Vagina (tissue), 2 donors: ENCODE data around the gene ARHGEF17. TPM values are rescaled to one million over a fixed set of nuclear protein-coding genes. Genes with fewer than 3 reads are reported as not detected.
"Not testable (repeated sequence)": the region's sequence is repeated elsewhere in the genome, so short reads cannot be mapped to it uniquely, and the experiment has no call there.

Experiments used
- DNase-seq, 2 donors: peaks; one replicate each; pipeline ENCODE4 v3.0.0-alpha.2; 2017; ENCODE audit errors: extremely low spot score in 2 of 2
- H3K27ac ChIP-seq: fragments of 200-600 bp; sonication (generic); one replicate; pipeline ENCODE4 v1.5.1; 2019
- H3K27me3 ChIP-seq: fragments of 200-600 bp; sonication (generic); one replicate; pipeline ENCODE4 v1.5.1; 2019
- H3K36me3 ChIP-seq, 2 donors: fragments of 200-600 bp; sonication (generic); one replicate each; pipeline ENCODE4 v1.5.1; 2017 to 2019
- H3K4me1 ChIP-seq: fragments of 200-600 bp; sonication (generic); one replicate; pipeline ENCODE4 v1.5.1; 2019
- H3K4me3 ChIP-seq, 2 donors: fragments of 200-600 bp; sonication (generic); 1 replicate in 1 of 2; 2 replicates in 1 of 2; pipeline ENCODE4 v1.5.1; 2016 to 2019
- H3K9me3 ChIP-seq: fragments of 200-600 bp; sonication (generic); one replicate; pipeline ENCODE4 v1.5.1; 2019
- POLR2A ChIP-seq, 2 donors: fragments of 450-650 bp; IDR thresholded peaks; one replicate each; pipeline ENCODE4 v1.6.1; 2017; ENCODE audit warnings: antibody characterized with exemption in 2 of 2, mild to moderate bottlenecking in 2 of 2, moderate library complexity in 2 of 2
- POLR2AphosphoS5 ChIP-seq, 2 donors: sonication (generic); formaldehyde crosslinking; IDR thresholded peaks; one replicate each; pipeline ENCODE4 v1.9.0; 2017; ENCODE audit warnings: antibody characterized with exemption in 2 of 2, mild to moderate bottlenecking in 2 of 2, low read depth in 1 of 2; ENCODE audit not compliant: insufficient read depth in 1 of 2
- intact Hi-C: fragments of 100-400 bp; cut with DNase I; formaldehyde crosslinking; loops from one replicate; pipeline ENCODE4 v1.15.1; 2023
- total RNA-seq: library from RNA; depleted of rRNA; stranded (reverse); fragments of >200 nt; gene quantifications from one replicate; pipeline ENCODE4 v1.2.3, GENCODE V29; 2016
- TF ChIP-seq, protein P1 (sequence below), 3 experiments: fragments of 450-650 bp in 2 of 3; fragments of 200-600 bp in 1 of 3; sonication (generic) in 1 of 3; IDR thresholded peaks; one replicate each; pipeline ENCODE4 v1.5.1; 2017 to 2019; ENCODE audit warnings: antibody characterized with exemption in 3 of 3, mild to moderate bottlenecking in 2 of 3, moderate library complexity in 2 of 3

Gene ARHGEF17
- total RNA-seq, 1 donor from 2014 or later = 32.9 TPM

DNA sequence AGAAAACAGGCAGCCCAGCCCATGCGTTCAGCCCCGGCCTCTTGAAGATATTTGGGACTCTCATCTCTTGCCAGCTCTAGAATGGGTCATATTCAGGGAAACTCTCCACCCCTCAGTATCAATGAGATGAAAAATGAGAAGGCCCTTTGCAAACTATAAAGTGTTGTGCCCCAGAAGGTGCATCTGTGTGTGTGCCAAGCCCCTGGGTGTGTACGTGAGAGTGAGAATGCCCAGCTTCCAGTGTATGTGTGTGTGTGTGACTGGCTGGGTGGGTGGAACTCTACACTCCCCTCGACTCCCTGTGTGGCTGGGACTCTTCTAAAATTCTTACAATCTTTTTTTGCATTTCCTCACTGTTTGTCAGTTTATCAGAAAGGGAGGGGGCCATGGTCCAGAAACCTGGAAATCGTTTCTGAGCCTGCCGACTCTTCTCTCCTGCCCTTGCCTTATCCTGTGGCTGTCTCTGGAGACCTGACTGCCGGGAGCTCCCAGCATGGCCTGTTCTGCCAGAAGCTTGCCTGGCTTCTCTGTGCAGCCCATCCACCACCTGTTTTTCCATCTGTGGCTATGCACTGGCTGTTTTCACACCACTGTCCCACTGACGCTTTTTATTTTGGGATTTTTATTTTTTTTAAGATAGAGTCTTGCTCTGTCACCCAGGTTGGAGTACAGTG lies 34.7 kb upstream of the ARHGEF17 start:
- DNase-seq = no peak
- H3K4me3 ChIP-seq = no peak overlapping the region
- intact Hi-C loops = no loop called here
- TF ChIP-seq, protein P1, sequence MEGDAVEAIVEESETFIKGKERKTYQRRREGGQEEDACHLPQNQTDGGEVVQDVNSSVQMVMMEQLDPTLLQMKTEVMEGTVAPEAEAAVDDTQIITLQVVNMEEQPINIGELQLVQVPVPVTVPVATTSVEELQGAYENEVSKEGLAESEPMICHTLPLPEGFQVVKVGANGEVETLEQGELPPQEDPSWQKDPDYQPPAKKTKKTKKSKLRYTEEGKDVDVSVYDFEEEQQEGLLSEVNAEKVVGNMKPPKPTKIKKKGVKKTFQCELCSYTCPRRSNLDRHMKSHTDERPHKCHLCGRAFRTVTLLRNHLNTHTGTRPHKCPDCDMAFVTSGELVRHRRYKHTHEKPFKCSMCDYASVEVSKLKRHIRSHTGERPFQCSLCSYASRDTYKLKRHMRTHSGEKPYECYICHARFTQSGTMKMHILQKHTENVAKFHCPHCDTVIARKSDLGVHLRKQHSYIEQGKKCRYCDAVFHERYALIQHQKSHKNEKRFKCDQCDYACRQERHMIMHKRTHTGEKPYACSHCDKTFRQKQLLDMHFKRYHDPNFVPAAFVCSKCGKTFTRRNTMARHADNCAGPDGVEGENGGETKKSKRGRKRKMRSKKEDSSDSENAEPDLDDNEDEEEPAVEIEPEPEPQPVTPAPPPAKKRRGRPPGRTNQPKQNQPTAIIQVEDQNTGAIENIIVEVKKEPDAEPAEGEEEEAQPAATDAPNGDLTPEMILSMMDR (IDR thresholded peaks at IDR 0.05) = no peak
- TF ChIP-seq POLR2AphosphoS5 (IDR thresholded peaks at IDR 0.05; ENCODE audit: insufficient read depth in 1 of 2, low read depth in 1 of 2) = no peak
- no peak for TF ChIP-seq POLR2A (IDR thresholded peaks at IDR 0.05)
- no peak overlapping the region for H3K27ac ChIP-seq
- H3K9me3 ChIP-seq = no peaks in the 10 kb centered on the region
- H3K27me3 ChIP-seq = no peaks in the 10 kb centered on the region
- H3K36me3 ChIP-seq = no peaks in the 10 kb centered on the region
- H3K4me1 ChIP-seq = no peaks in the 10 kb centered on the region

DNA sequence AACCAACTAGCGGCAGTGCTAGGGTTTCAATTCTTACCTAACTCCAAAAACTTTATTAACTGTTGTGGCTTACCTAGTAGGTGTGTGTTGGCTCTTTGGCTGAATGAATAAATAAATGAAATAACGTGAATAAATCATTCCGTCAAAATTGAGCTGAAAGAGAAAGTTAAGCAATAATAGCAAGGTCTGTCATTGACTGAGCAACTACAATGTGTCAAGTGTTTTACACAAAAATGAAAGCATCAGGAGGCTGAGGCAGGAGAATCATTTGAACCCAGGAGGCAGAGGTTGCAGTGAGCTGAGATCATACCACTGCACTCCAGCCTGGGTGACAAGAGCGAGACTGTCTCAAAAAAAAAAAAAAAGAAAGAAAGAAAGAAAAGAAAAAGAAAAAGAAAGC lies 33.9 kb upstream of the ARHGEF17 start:
- H3K27ac ChIP-seq, DNase-seq, intact Hi-C loops: not testable (repeated sequence)

DNA sequence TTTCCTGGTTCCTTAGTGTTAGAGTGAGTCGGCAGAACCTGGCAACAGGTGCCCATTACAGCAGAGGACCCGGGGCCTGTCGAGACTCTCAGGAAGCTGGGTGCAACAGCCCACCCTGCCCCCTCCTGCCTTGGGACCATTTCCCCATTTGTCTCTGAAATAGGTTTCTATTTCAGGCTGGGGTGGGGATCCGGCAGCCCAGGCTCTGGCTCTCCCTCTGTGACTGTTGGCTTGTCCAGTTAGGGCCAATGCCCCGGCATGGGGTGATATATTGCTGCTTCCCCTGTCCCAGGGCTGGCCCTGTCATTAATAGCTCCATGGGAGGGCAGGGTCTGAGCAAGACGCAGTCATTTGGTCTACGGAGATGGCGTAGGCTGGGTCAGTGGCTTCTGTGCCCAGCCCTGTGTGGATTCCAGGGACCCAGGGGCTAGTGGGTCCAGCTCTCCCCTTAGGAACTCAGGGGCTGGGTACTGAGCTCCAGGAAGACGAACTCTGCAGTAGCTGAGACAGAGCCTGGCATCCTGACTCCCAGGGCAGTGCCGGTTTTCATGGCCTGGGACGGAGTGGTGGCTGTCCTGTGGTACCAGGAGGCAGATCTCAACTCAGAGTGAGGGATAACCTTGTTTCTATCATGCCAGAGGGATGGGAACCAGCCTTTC lies 33.2 kb upstream of the ARHGEF17 start:
- Histone ChIP-seq H3K27ac (no peak overlapping the region), H3K4me3 (no peak overlapping the region)
- intact Hi-C loops = no loop called here

More for the DNA sequence above, 33.9 kb upstream of the ARHGEF17 start:
- H3K27me3 ChIP-seq, H3K4me1 ChIP-seq, H3K4me3 ChIP-seq, H3K36me3 ChIP-seq, H3K9me3 ChIP-seq: not testable (repeated sequence)

DNA sequence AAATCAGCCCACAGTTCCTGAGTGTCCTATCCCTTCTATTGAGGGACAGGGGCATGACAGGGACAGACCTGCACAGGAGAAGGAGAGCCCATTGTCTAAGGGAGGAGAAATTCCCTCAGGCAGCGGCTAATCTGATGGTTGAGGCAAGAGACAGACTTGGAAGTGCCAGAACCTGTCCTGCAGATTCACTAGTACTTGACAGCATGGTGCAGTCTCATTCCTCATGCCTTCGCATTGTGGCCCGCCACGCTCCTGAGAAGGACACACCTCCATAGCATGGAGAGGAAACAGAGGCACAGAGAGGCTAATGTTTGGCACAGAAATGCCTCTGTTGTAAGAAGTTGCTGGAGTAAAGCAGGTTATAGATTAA lies 32.7 kb upstream of the ARHGEF17 start:
- DNase-seq = no peak
- intact Hi-C loops = no loop called here
- no peak overlapping the region for H3K4me3 ChIP-seq
- no peaks in the 10 kb centered on the region for H3K4me1 ChIP-seq
- no peaks in the 10 kb centered on the region for H3K9me3 ChIP-seq
- no peak for TF ChIP-seq POLR2AphosphoS5 (IDR thresholded peaks at IDR 0.05; ENCODE audit: insufficient read depth in 1 of 2, low read depth in 1 of 2)
- TF ChIP-seq, protein P1 (IDR thresholded peaks at IDR 0.05) = no peak
- no peak for TF ChIP-seq POLR2A (IDR thresholded peaks at IDR 0.05)
- no peaks in the 10 kb centered on the region for H3K27me3 ChIP-seq
- H3K27ac ChIP-seq = no peak overlapping the region
- H3K36me3 ChIP-seq = no peaks in the 10 kb centered on the region

More for the DNA sequence above, 33.2 kb upstream of the ARHGEF17 start:
- DNase-seq = no peak
- Histone ChIP-seq H3K27me3 (no peaks in the 10 kb centered on the region), H3K36me3 (no peaks in the 10 kb centered on the region), H3K4me1 (no peaks in the 10 kb centered on the region), H3K9me3 (no peaks in the 10 kb centered on the region)
- TF ChIP-seq, protein P1 (IDR thresholded peaks at IDR 0.05) = no peak
- TF ChIP-seq POLR2A (IDR thresholded peaks at IDR 0.05) (no peak), POLR2AphosphoS5 (IDR thresholded peaks at IDR 0.05; ENCODE audit: insufficient read depth in 1 of 2, low read depth in 1 of 2) (no peak)

DNA sequence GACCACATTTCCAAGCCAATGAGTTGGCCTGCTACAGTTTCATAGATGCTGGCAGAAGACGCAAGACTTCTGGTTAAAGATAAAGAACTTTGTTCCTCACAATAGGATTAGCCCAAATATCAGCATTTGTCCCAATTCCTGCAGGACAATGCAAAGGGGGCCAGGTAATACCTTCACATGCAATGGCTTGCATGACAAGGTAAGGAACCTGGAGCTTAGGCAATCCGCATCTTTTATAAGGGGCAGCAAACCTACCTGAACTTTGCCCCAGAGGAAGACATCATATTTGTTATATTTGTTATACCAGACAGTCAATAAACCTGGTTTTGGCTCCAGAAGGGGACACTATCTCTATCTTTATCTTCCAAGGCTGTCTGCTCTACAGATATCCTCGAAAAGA lies 30.6 kb upstream of the ARHGEF17 start:
- Histone ChIP-seq H3K36me3 (no peaks in the 10 kb centered on the region), H3K4me1 (no peaks in the 10 kb centered on the region), H3K9me3 (no peaks in the 10 kb centered on the region), H3K27ac (no peak overlapping the region), H3K27me3 (no peaks in the 10 kb centered on the region), H3K4me3 (no peak overlapping the region)
- intact Hi-C loops = no loop called here
- DNase-seq = no peak
- TF ChIP-seq, protein P1 (IDR thresholded peaks at IDR 0.05) = no peak
- TF ChIP-seq POLR2AphosphoS5 (IDR thresholded peaks at IDR 0.05; ENCODE audit: insufficient read depth in 1 of 2, low read depth in 1 of 2) (no peak), POLR2A (IDR thresholded peaks at IDR 0.05) (no peak)
